H1 (cell line): ENCODE data around the gene FAT1. TPM values are rescaled to one million over a fixed set of nuclear protein-coding genes. Genes with fewer than 3 reads are reported as not detected.

ENCODE experiments used
- ASH2L ChIP-seq: fragments of 200-600, 300-600 bp; sonication (generic); IDR thresholded peaks from one replicate; pipeline ENCODE4 v1.7.1; 2017; ENCODE audit warnings: low read length
- CHD2 ChIP-seq: IDR thresholded peaks from 2 replicates; pipeline ENCODE4 v1.6.1; 2012; ENCODE audit warnings: low read length, improper control_type of control experiment
- EGR1 ChIP-seq: IDR thresholded peaks from 2 replicates; pipeline ENCODE4 v1.6.1; 2011; ENCODE audit warnings: low read depth, low read length, borderline replicate concordance
- EZH2 ChIP-seq: fragments of 200-600 bp; sonication (generic); IDR thresholded peaks from 2 replicates; pipeline ENCODE4 v1.7.1; 2012; ENCODE audit warnings: low read depth, mild to moderate bottlenecking, moderate library complexity, low read length, inconsistent platforms; ENCODE audit not compliant: severe bottlenecking
- HDAC6 ChIP-seq: IDR thresholded peaks from one replicate; pipeline ENCODE4 v1.7.1; 2012; ENCODE audit warnings: low read depth, mild to moderate bottlenecking, inconsistent platforms, low read length, moderate library complexity
- KDM4A ChIP-seq: IDR thresholded peaks from one replicate; pipeline ENCODE4 v1.7.1; 2012; ENCODE audit warnings: low read depth, mild to moderate bottlenecking, moderate library complexity, low read length, inconsistent platforms; ENCODE audit not compliant: severe bottlenecking
- MAFK ChIP-seq: IDR thresholded peaks from 2 replicates; pipeline ENCODE4 v1.6.1; 2012; ENCODE audit warnings: low read depth, mild to moderate bottlenecking, improper control_type of control experiment, low read length
- NANOG ChIP-seq: IDR thresholded peaks from 2 replicates; pipeline ENCODE4 v1.6.1; 2011; ENCODE audit warnings: low read length, low read depth, mild to moderate bottlenecking, inconsistent platforms; ENCODE audit not compliant: insufficient read depth, poor library complexity, severe bottlenecking
- NRF1 ChIP-seq: IDR thresholded peaks from 2 replicates; pipeline ENCODE4 v1.6.1; 2011; ENCODE audit warnings: mild to moderate bottlenecking, low read depth, low read length, improper control_type of control experiment
- PHF8 ChIP-seq: fragments of 200-600 bp; sonication (generic); conservative IDR thresholded peaks from 2 replicates; pipeline ENCODE4 v1.7.1; 2012; ENCODE audit warnings: low read depth, mild to moderate bottlenecking, inconsistent platforms, low read length, moderate library complexity
- RAD21 ChIP-seq, 2 experiments: IDR thresholded peaks in 1 of 2; conservative IDR thresholded peaks in 1 of 2; 2 replicates each; pipeline ENCODE4 v1.6.1; 2011; ENCODE audit warnings: low read depth in 2 of 2, low read length in 2 of 2, improper control_type of control experiment in 1 of 2, inconsistent platforms in 1 of 2, mild to moderate bottlenecking in 1 of 2, moderate library complexity in 1 of 2
- RNF2 ChIP-seq: fragments of 200-900, 300-1000 bp; sonication (generic); IDR thresholded peaks from 2 replicates; pipeline ENCODE4 v1.7.1; 2016; ENCODE audit warnings: borderline replicate concordance, low read depth, mild to moderate bottlenecking, antibody characterized with exemption, low read length; ENCODE audit not compliant: poor library complexity, severe bottlenecking; ENCODE audit errors: missing control alignments
- SIX5 ChIP-seq: IDR thresholded peaks from 2 replicates; pipeline ENCODE4 v1.6.1; 2011; ENCODE audit warnings: mild to moderate bottlenecking, low read depth, low read length
- SP1 ChIP-seq: IDR thresholded peaks from 2 replicates; pipeline ENCODE4 v1.6.1; 2011; ENCODE audit warnings: low read depth, low read length
- SP2 ChIP-seq: IDR thresholded peaks from 2 replicates; pipeline ENCODE4 v1.6.1; 2012; ENCODE audit warnings: mild to moderate bottlenecking, low read length, inconsistent platforms
- SP4 ChIP-seq: IDR thresholded peaks from 2 replicates; pipeline ENCODE4 v1.6.1; 2012; ENCODE audit warnings: low read length, inconsistent platforms
- TAF1 ChIP-seq: IDR thresholded peaks from 2 replicates; pipeline ENCODE4 v1.6.1; 2011; ENCODE audit warnings: mild to moderate bottlenecking, low read depth, low read length
- TAF7 ChIP-seq: optimal IDR thresholded peaks from 2 replicates; pipeline ENCODE3; 2011; ENCODE audit warnings: low read depth, mild to moderate bottlenecking, inconsistent platforms, low read length, moderate library complexity, borderline replicate concordance
- TBP ChIP-seq: IDR thresholded peaks from 2 replicates; pipeline ENCODE4 v1.6.1; 2011; ENCODE audit warnings: low read depth, low read length, improper control_type of control experiment
- TCF12 ChIP-seq: IDR thresholded peaks from 2 replicates; pipeline ENCODE4 v1.6.1; 2011; ENCODE audit warnings: low read depth, mild to moderate bottlenecking, low read length
- YY1 ChIP-seq: IDR thresholded peaks from 2 replicates; pipeline ENCODE4 v1.6.1; 2011; ENCODE audit warnings: low read depth, mild to moderate bottlenecking, low read length
- ZNF274 ChIP-seq: IDR thresholded peaks from 2 replicates; pipeline ENCODE4 v1.7.0; 2012; ENCODE audit warnings: low read length, borderline replicate concordance; ENCODE audit errors: extremely low read depth
- polyA plus RNA-seq, 7 experiments: library from polyadenylated mRNA; depleted of rRNA in 3 of 7; stranded (reverse) in 5 of 7; unstranded in 2 of 7; fragments of >200 nt in 5 of 7; fragments of 200-250 nt in 2 of 7; gene quantifications; 1 replicate in 5 of 7; 2 replicates in 1 of 7; 4 replicates in 1 of 7; pipeline versions ENCODE4 v1.2.1 to v1.2.3, GENCODE V29; 2011 to 2013; ENCODE audit warnings: missing spikeins in 2 of 7, mixed read lengths in 2 of 7
- total RNA-seq: library from RNA; stranded (reverse); fragmentation: NEBNext Ultra II Directional; extraction: Animal tissue kit (Norgen Biotek cat#: 25700); gene quantifications from 2 replicates; pipeline ENCODE4 v1.2.1, GENCODE V29; 2021
- TF ChIP-seq, protein P1 (sequence below): IDR thresholded peaks from 2 replicates; pipeline ENCODE4 v1.6.1; 2012; ENCODE audit warnings: low read length, inconsistent platforms

Gene FAT1
- total and polyA plus RNA-seq, 2 of the 8 experiments (the other 6 are each of a cell fraction or from before 2014, with no cell fraction given) = 94.4 to 137 TPM

DNA sequence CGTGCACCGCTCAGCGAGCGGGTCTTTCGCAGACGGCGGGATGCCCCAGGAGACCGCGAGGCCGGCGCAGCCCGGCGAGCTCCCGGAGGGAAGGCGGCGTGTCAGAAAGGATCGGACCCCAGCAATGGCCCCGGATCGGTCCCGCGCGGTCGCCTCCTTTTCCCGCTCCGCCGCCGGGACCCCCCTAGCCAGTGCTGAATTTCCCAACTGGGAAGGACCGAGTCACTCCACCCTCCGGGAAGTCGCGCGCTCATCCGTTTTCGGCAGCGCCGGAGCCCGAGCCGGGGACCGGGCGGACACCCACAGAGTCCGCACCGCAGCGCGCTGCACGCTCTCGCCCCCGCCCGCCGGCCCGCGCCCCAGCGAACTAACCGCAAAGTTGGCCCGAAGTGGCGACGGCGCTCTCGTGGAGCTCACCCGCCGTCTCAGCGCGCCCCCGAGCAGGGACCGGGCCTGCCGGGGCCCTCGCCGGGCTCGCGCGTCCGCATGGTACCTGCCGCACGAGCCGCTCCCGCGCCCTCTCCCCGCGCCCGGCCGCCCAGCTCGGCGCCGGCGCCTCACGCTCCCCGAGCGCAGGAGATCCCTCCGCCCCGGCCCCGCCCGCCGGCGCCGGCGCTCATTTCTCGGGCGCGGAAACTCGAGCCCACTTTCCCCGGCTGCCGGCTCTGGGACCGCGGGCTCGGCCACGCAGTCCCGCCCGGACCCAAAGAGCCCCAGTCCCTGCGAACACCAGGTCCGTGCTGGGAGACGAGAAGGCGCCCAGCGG is at the start of gene FAT1 (continued):
- no peak for TF ChIP-seq RNF2
- TF ChIP-seq CHD2 = peak; percentile 71
- peak; percentile 66 for TF ChIP-seq ASH2L
- TF ChIP-seq NANOG = no peak
- TF ChIP-seq EZH2 = no peak
- TF ChIP-seq ZNF274 = no peak
- no peak for TF ChIP-seq NRF1
- no peak for TF ChIP-seq SP4
- TF ChIP-seq HDAC6 = no peak
- no peak; the same call in 1 of the 2 replicates for TF ChIP-seq TBP
- no peak for TF ChIP-seq TCF12
- no peak for TF ChIP-seq SP2
- peak; percentile 73; the same call in 1 of the 2 replicates for TF ChIP-seq PHF8
- no peak for TF ChIP-seq SIX5
- TF ChIP-seq TAF1 = peak; percentile 22; the same call in 1 of the 2 replicates
- no peak for TF ChIP-seq MAFK
- no peak for TF ChIP-seq YY1
- TF ChIP-seq SP1 = no peak
- 0 out of 2 replicates have a peak, but pooled peaks have one; percentile 8 for TF ChIP-seq EGR1
- TF ChIP-seq, protein P1, sequence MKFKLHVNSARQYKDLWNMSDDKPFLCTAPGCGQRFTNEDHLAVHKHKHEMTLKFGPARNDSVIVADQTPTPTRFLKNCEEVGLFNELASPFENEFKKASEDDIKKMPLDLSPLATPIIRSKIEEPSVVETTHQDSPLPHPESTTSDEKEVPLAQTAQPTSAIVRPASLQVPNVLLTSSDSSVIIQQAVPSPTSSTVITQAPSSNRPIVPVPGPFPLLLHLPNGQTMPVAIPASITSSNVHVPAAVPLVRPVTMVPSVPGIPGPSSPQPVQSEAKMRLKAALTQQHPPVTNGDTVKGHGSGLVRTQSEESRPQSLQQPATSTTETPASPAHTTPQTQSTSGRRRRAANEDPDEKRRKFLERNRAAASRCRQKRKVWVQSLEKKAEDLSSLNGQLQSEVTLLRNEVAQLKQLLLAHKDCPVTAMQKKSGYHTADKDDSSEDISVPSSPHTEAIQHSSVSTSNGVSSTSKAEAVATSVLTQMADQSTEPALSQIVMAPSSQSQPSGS = no peak
- TF ChIP-seq RAD21 (IDR thresholded peaks at IDR 0.05 in 1 of 2, conservative IDR thresholded peaks at IDR 0.05 in 1 of 2; ENCODE audit: low read depth in 2 of 2, low read length in 2 of 2) = no peak
- TF ChIP-seq TAF7 = peak; percentile 75
- TF ChIP-seq KDM4A = peak; percentile 76
